CD4-positive, alpha-beta T cell treated with Interleukin-1 beta for 1 hour (primary cell): ENCODE data around the gene SWT1.

Experiments used
- DNase-seq, 2 donors: peaks; one replicate each; pipeline ENCODE4 v3.0.0-alpha.2; 2020 to 2022

The SWT1 gene

GRCh38 chr1:185324118-185324517 is 167.2 kb downstream of the SWT1 start:
- DNase-seq: no peak

DNA sequence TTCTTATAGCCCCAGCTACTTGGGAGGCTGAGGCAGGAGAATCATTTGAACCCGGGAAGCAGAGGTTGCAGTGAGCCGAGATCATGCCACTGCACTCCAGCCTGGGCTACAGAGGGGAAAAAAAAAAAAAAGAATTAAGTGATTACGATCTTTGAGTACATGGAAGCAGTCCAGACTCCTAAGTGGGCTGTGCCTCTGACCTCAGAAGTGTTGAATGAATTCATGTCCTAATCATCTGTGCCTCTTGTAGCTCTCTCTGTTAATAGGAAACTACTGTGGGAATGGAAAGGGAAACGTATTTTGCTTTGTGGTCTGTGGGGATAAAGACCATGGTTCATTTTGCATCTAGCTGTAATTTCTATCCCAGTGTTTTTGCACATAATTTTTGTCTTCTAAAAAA is 168.4 kb downstream of the SWT1 start:
- DNase-seq: no peak

GRCh38 chr1:185328255-185328654 is 171.3 kb downstream of the SWT1 start:
- no peak for DNase-seq

- DNase-seq: no peak
Observed at GRCh38 chr1:185334182-185334581, 177.2 kb downstream of the SWT1 start.

DNA sequence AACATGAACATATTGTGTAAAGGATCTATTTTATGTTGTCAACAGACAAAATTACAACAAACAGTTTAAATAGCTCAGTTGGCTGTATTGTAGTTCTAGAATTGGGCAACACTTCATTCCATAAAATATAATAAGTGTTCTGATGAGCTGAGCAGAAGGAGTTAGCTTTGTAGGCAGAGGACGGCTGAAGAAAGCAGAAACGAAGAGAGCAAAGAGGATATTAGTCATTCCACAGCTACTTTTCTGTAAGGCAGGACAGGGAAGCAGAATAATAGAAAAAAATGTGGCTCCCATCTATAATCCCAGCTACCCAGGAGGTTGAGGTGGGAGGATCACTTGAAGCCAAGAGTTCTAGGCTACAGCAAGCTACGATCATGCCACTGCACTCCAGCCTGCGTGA is 180.3 kb downstream of the SWT1 start:
- no peak for DNase-seq

DNA sequence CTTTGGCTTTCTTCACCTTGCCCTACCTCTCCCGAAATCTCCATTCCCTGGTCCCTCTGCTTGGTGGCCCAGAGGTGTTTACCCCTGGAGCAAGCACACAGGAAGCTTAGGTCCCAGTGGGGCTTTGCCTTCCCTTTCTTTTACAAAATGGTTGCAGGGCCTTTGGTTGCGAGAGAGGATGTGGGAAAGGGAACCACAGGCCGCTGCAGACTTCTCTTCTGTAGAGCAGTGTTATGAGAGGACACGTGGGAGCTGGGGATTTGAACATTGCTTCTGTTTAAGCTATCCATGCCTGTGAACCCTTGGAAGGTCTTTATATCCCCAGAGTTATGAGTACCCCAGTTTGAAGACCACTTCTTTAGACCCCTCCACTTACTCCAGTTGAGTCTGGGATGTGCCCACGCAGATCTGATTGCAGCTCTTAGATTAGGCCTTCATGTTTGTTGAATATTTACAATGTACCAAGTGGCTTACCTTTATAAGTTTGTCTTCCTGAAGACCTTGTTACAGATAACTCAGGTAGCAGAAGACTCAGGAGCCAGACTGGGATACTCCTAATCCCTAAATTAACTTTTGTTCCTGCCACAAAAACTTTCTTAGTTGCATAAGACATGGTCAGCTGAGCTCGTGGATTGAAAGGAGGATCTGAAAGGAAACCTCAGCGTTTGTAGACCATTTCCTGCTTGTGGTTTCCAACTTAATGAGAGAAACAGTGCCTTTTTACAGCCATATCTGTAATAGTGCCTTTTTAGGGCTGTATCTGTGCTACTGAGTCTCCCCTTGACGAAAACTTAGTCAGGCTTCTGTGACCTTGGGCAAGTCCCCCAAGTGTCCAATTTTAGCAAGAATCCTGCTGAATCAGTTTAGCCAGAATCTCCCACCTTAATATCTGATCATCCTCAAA is 182.0 kb downstream of the SWT1 start:
- DNase-seq: peak; percentile 41 to 50

- DNase-seq: no peak
Observed at GRCh38 chr1:185341196-185341781, 184.3 kb downstream of the SWT1 start.
